ENCODE results near the gene CA6. TPM values are rescaled to one million over a fixed set of nuclear protein-coding genes. Genes with fewer than 3 reads are reported as not detected.

CA6 gene
- total RNA-seq, 1 donor from 2014 or later = not detected

GRCh38 chr1:8981169-8981568 lies 35.5 kb downstream of the CA6 start:
- H3K27ac Mint-ChIP-seq = no peak overlapping the region
- no peak for DNase-seq (ENCODE audit: low spot score)
- Histone ChIP-seq H3K27me3 (no peaks in the 10 kb centered on the region), H3K4me2 (no peak overlapping the region), H3F3A (ENCODE audit: low read depth) (no peaks in the 10 kb centered on the region), H3K9ac (no peak overlapping the region), H3K9me3 (ENCODE audit: low read depth) (no peaks in the 10 kb centered on the region), H4K20me1 (ENCODE audit: low read depth) (no peaks in the 10 kb centered on the region), H3K27ac (no peak overlapping the region), H3K79me2 (ENCODE audit: low read depth) (no peaks in the 10 kb centered on the region), H3K36me3 (no peaks in the 10 kb centered on the region), H3K4me1 (no peaks in the 10 kb centered on the region), H2AFZ (replicated peaks) (no peak overlapping the region), H3K4me3 (no peak overlapping the region)
- peaks cover 8% of the 10 kb centered on the region for H3K9me3 Mint-ChIP-seq
- peaks cover 2% of the 10 kb centered on the region for H3K27me3 Mint-ChIP-seq (ENCODE audit: insufficient read depth, low read depth)
- H3K4me3 Mint-ChIP-seq = no peak overlapping the region
- no peaks in the 10 kb centered on the region for H3K4me1 Mint-ChIP-seq
- H3K36me3 Mint-ChIP-seq = no peaks in the 10 kb centered on the region
- TF ChIP-seq EZH2 (IDR thresholded peaks at IDR 0.05) = no peak
- TF ChIP-seq CTCF (IDR thresholded peaks at IDR 0.05) = no peak
- no peak for TF ChIP-seq EZH2phosphoT487 (IDR thresholded peaks at IDR 0.05)

DNA sequence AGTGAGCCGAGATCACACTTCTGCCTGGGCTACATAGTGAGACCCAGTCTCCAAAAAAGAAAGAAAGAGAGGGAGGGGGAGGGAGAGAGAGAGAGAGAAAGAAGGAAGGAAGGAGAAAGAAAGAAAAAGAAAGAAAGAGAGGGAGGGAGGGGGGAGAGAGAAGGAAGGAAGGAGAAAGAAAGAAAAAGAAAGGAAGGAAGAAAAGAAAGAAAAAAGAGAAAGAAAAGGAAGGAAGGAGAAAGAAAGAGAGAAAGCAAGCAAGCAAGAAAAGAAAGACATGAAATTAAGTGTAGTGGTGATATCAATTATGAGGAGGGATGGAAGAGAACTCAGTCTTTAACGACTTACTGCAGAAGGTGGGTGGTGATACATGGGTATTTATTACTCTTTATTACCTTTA lies 38.5 kb downstream of the CA6 start:
- TF ChIP-seq EZH2phosphoT487 (IDR thresholded peaks at IDR 0.05) = no peak
- no peak for TF ChIP-seq CTCF (IDR thresholded peaks at IDR 0.05)
- TF ChIP-seq EZH2 (IDR thresholded peaks at IDR 0.05) = no peak
- H2AFZ ChIP-seq (replicated peaks) = no peak overlapping the region
- Mint-ChIP-seq H3K4me3 (no peak overlapping the region), H3K4me1 (peaks cover 8% of the 10 kb centered on the region), H3K27ac (no peak overlapping the region), H3K27me3 (ENCODE audit: insufficient read depth, low read depth) (peaks cover 8% of the 10 kb centered on the region), H3K9me3 (peaks cover 7% of the 10 kb centered on the region), H3K36me3 (no peaks in the 10 kb centered on the region)
- H3K9ac ChIP-seq = no peak overlapping the region
- no peaks in the 10 kb centered on the region for H3K36me3 ChIP-seq
- H3K4me3 ChIP-seq = no peak overlapping the region
- no peaks in the 10 kb centered on the region for H3K79me2 ChIP-seq (ENCODE audit: low read depth)
- no peaks in the 10 kb centered on the region for H3K27me3 ChIP-seq
- DNase-seq (ENCODE audit: low spot score) = no peak
- no peaks in the 10 kb centered on the region for H3F3A ChIP-seq (ENCODE audit: low read depth)
- H3K4me1 ChIP-seq = peaks cover 4% of the 10 kb centered on the region
- H4K20me1 ChIP-seq (ENCODE audit: low read depth) = no peaks in the 10 kb centered on the region
- no peak overlapping the region for H3K27ac ChIP-seq
- no peaks in the 10 kb centered on the region for H3K9me3 ChIP-seq (ENCODE audit: low read depth)
- H3K4me2 ChIP-seq = no peak overlapping the region

DNA sequence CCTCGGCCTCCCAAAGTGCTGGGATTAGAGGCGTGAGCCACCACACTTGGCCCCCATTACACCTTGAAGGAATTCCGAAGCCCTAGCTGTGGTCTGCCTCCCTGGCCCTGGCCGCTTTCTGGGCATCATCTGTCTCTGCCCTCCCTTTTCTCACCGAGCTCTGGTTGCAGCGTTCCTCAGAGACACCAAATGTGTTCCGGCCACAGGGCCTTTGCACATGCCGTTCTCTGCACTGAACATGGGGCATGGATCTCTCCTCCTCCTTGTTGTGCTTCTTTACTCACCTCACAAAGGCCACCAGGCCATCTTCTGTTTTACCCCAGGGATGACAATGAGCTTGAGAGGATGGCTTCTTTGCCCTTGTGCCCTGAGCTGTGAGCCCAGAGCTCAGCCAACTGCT lies 39.3 kb downstream of the CA6 start:
- Histone ChIP-seq H3F3A (ENCODE audit: low read depth) (no peaks in the 10 kb centered on the region), H3K27me3 (no peaks in the 10 kb centered on the region), H3K4me2 (no peak overlapping the region), H3K9ac (no peak overlapping the region), H3K4me1 (peaks cover 4% of the 10 kb centered on the region), H3K4me3 (no peak overlapping the region), H3K9me3 (ENCODE audit: low read depth) (no peaks in the 10 kb centered on the region), H3K36me3 (no peaks in the 10 kb centered on the region), H2AFZ (replicated peaks) (no peak overlapping the region), H4K20me1 (ENCODE audit: low read depth) (no peaks in the 10 kb centered on the region), H3K79me2 (ENCODE audit: low read depth) (no peaks in the 10 kb centered on the region), H3K27ac (no peak overlapping the region)
- Mint-ChIP-seq H3K27me3 (ENCODE audit: insufficient read depth, low read depth) (peaks cover 8% of the 10 kb centered on the region), H3K36me3 (no peaks in the 10 kb centered on the region), H3K27ac (no peak overlapping the region), H3K4me1 (peaks cover 12% of the 10 kb centered on the region), H3K9me3 (peaks cover 7% of the 10 kb centered on the region), H3K4me3 (no peak overlapping the region)
- TF ChIP-seq CTCF (IDR thresholded peaks at IDR 0.05) (no peak), EZH2phosphoT487 (IDR thresholded peaks at IDR 0.05) (no peak), EZH2 (IDR thresholded peaks at IDR 0.05) (no peak)
- DNase-seq (ENCODE audit: low spot score) = no peak
